ENCODE results near the gene ARPC5. TPM values are rescaled to one million over a fixed set of nuclear protein-coding genes. Genes with fewer than 3 reads are reported as not detected.

The ARPC5 gene
- total RNA-seq, 1 experiment from 2014 or later: 158 TPM

- no peak for DNase-seq (ENCODE audit: low spot score)
These were observed 24.6 kb downstream of the ARPC5 start for GRCh38 chr1:183611021-183611420.

GRCh38 chr1:183609759-183610452, 25.7 kb downstream of the ARPC5 start:
- no peak for DNase-seq (ENCODE audit: low spot score)

- no peak for DNase-seq (ENCODE audit: low spot score)
These were observed 26.3 kb downstream of the ARPC5 start for GRCh38 chr1:183609313-183609712.

- no peak for DNase-seq (ENCODE audit: low spot score)
These were observed 28.1 kb downstream of the ARPC5 start for GRCh38 chr1:183607322-183607980.

GRCh38 chr1:183605904-183606303, 29.7 kb downstream of the ARPC5 start:
- DNase-seq (ENCODE audit: low spot score): no peak

GRCh38 chr1:183604815-183605214, 30.8 kb downstream of the ARPC5 start:
- no peak for DNase-seq (ENCODE audit: low spot score)

GRCh38 chr1:183604038-183604808, 31.4 kb downstream of the ARPC5 start:
- DNase-seq (ENCODE audit: low spot score): peak; percentile 92

GRCh38 chr1:183602510-183602909, 33.1 kb downstream of the ARPC5 start:
- no peak for DNase-seq (ENCODE audit: low spot score)

GRCh38 chr1:183600634-183601033, 34.9 kb downstream of the ARPC5 start:
- DNase-seq (ENCODE audit: low spot score): no peak

- peak; percentile 31 for DNase-seq (ENCODE audit: low spot score)
These were observed 35.4 kb downstream of the ARPC5 start for GRCh38 chr1:183600136-183600535.

GRCh38 chr1:183598386-183598785, 37.2 kb downstream of the ARPC5 start:
- no peak for DNase-seq (ENCODE audit: low spot score)

GRCh38 chr1:183597656-183598347, 37.8 kb downstream of the ARPC5 start:
- DNase-seq (ENCODE audit: low spot score): no peak

GRCh38 chr1:183596500-183596899, 39.1 kb downstream of the ARPC5 start:
- no peak for DNase-seq (ENCODE audit: low spot score)

GRCh38 chr1:183595537-183595936, 40.0 kb downstream of the ARPC5 start:
- DNase-seq (ENCODE audit: low spot score): no peak

- no peak for DNase-seq (ENCODE audit: low spot score)
These were observed 42.2 kb downstream of the ARPC5 start for GRCh38 chr1:183593356-183593755.

GRCh38 chr1:183592733-183593132, 42.9 kb downstream of the ARPC5 start:
- DNase-seq (ENCODE audit: low spot score): no peak

- DNase-seq (ENCODE audit: low spot score): no peak
These were observed 45.1 kb downstream of the ARPC5 start, which contains the start of gene NCF2 for GRCh38 chr1:183590244-183591191. Gene NCF2 (minus strand): TSS chr1:183590459. CDS start chr1:183590329, 130 bp downstream.

GRCh38 chr1:183589874-183590243, 45.7 kb downstream of the ARPC5 start:
- no peak for DNase-seq (ENCODE audit: low spot score)

GRCh38 chr1:183589384-183589783, 46.2 kb downstream of the ARPC5 start:
- DNase-seq (ENCODE audit: low spot score): no peak

GRCh38 chr1:183588827-183589226, 46.8 kb downstream of the ARPC5 start:
- no peak for DNase-seq (ENCODE audit: low spot score)

- DNase-seq (ENCODE audit: low spot score): no peak
These were observed 48.7 kb downstream of the ARPC5 start for GRCh38 chr1:183586926-183587325.

Measured in H4 (cell line).